K562 (cell line): Measurements from ENCODE around the gene SLC52A1. TPM values are rescaled to one million over a fixed set of nuclear protein-coding genes. Genes with fewer than 3 reads are reported as not detected.

Experiments
- ATAC-seq: fragments of 200-7000 bp; cut with Tn5 transposase; 3 replicates; pipeline ENCODE4 v1.9.1; 2020; ENCODE audit warnings: moderate library complexity
- BruUV-seq: library from RNA; stranded (reverse); fragments of 400-500 nt; replicated peaks from 2 replicates; lab custom pipeline; 2021; lab: Mats Ljungman, UMichigan
- CTCF ChIA-PET: fragments of 300-600 bp; formaldehyde crosslinking; extraction: SDS; loops from one replicate; lab custom pipeline; 2021; ENCODE audit warnings: low intra/inter-chr PET ratio; lab: Yijun Ruan, JAX
- POLR2A ChIA-PET: fragments of 300-600, 350-650 bp; sonication (Branson Sonifier 250); formaldehyde crosslinking; extraction: SDS; loops from one replicate; lab custom pipeline; 2021; ENCODE audit warnings: antibody characterized with exemption, inconsistent platforms; lab: Yijun Ruan, JAX
- DNase-seq, 4 experiments: peaks; one replicate each; pipeline versions ENCODE4 v3.0.0 to v3.0.0-alpha.2; 2011 to 2018; ENCODE audit warnings: low spot score in 3 of 4, mixed read lengths in 3 of 4; ENCODE audit errors: extremely low read depth in 1 of 4
- FAIRE-seq: peaks from 2 replicates; lab custom pipeline; 2011; peaks lifted over from hg19 to GRCh38; lab: Jason Lieb, UNC
- H2AFZ ChIP-seq: 2 replicates; pipeline ENCODE4 v1.6.0; 2011; ENCODE audit warnings: low read depth, low read length, control low read depth, inconsistent platforms
- H3K27ac ChIP-seq: fragments of 200-600 bp; 3 replicates; pipeline ENCODE4 v1.8.0; 2011; ENCODE audit warnings: low read depth, mild to moderate bottlenecking, control low read depth, inconsistent platforms, low read length, moderate library complexity, mixed read lengths; ENCODE audit errors: extremely low read depth
- H3K27me3 ChIP-seq, 2 experiments: fragments of 300-600 bp in 1 of 2; 2 replicates in 1 of 2; 3 replicates in 1 of 2; pipeline versions ENCODE4 v1.6.0 to v1.8.0; 2011; ENCODE audit warnings: inconsistent platforms in 2 of 2, low read length in 2 of 2, mild to moderate bottlenecking in 1 of 2, mixed read lengths in 1 of 2, moderate library complexity in 1 of 2; ENCODE audit not compliant: control insufficient read depth in 2 of 2, insufficient read depth in 2 of 2
- H3K36me3 ChIP-seq: fragments of 300-600 bp; 3 replicates; pipeline ENCODE4 v1.8.0; 2011; ENCODE audit warnings: mild to moderate bottlenecking, low read length, inconsistent platforms; ENCODE audit not compliant: control insufficient read depth, insufficient read depth
- H3K4me1 ChIP-seq, 2 experiments: fragments of 200-600 bp in 1 of 2; replicated peaks in 1 of 2; 2 replicates in 1 of 2; 3 replicates in 1 of 2; pipeline versions ENCODE4 v1.5.1 to v1.8.0; 2011; ENCODE audit warnings: inconsistent platforms in 2 of 2, low read length in 2 of 2, mild to moderate bottlenecking in 1 of 2, mixed read lengths in 1 of 2, moderate library complexity in 1 of 2; ENCODE audit not compliant: control insufficient read depth in 2 of 2, insufficient read depth in 2 of 2
- H3K4me2 ChIP-seq: 2 replicates; pipeline ENCODE4 v1.6.1; 2011; ENCODE audit warnings: low read length, control low read depth, inconsistent platforms, mixed read lengths; ENCODE audit not compliant: insufficient read depth
- H3K4me3 ChIP-seq: fragments of 200-600 bp; sonication (generic), shearing (Covaris generic); 2 replicates; pipeline ENCODE4 v1.5.1; 2016; ENCODE audit warnings: control low read depth, inconsistent platforms
- H3K79me2 ChIP-seq: fragments of 200-600 bp; 3 replicates; pipeline ENCODE4 v1.8.0; 2011; ENCODE audit warnings: low read length, inconsistent platforms; ENCODE audit not compliant: control insufficient read depth, insufficient read depth
- H3K9ac ChIP-seq, 2 experiments: 2 replicates each; pipeline versions ENCODE4 v1.6.0 to v1.6.1; 2011; ENCODE audit warnings: low read depth in 2 of 2, low read length in 2 of 2, control low read depth in 1 of 2, inconsistent platforms in 1 of 2, mild to moderate bottlenecking in 1 of 2, mixed read lengths in 1 of 2; ENCODE audit not compliant: insufficient read depth in 1 of 2
- H3K9me1 ChIP-seq: one replicate; pipeline ENCODE4 v1.6.0; 2011; ENCODE audit warnings: inconsistent platforms, mild to moderate bottlenecking, low read length, moderate library complexity; ENCODE audit not compliant: control insufficient read depth, insufficient read depth
- H3K9me3 ChIP-seq: replicated peaks from 2 replicates; pipeline ENCODE4 v1.5.1; 2011; ENCODE audit warnings: low read depth, low read length, inconsistent platforms; ENCODE audit not compliant: control insufficient read depth, insufficient read depth
- H4K20me1 ChIP-seq: replicated peaks from 2 replicates; pipeline ENCODE4 v1.6.1; 2011; ENCODE audit warnings: low read length, inconsistent platforms, mixed read lengths; ENCODE audit not compliant: control insufficient read depth, insufficient read depth
- CBFA2T3 ChIP-seq: fragments of 450-650 bp; IDR thresholded peaks from 2 replicates; pipeline ENCODE4 v1.6.1; 2017
- CC2D1A ChIP-seq: fragments of 450-650 bp; IDR thresholded peaks from 2 replicates; pipeline ENCODE4 v1.6.1; 2017; ENCODE audit warnings: mild to moderate bottlenecking
- EP400 ChIP-seq: fragments of 450-650 bp; IDR thresholded peaks from 2 replicates; pipeline ENCODE4 v1.6.1; 2017; ENCODE audit warnings: antibody characterized with exemption, mild to moderate bottlenecking, moderate library complexity
- GABPB1 ChIP-seq: sonication (generic); formaldehyde crosslinking; IDR thresholded peaks from 2 replicates; pipeline ENCODE4 v1.8.0; 2022; ENCODE audit warnings: mild to moderate bottlenecking, missing genetic modification reagents
- MYNN ChIP-seq, 2 experiments: sonication (generic); formaldehyde crosslinking in 1 of 2; IDR thresholded peaks; 2 replicates each; pipeline versions ENCODE4 v1.5.0 to v1.6.1; 2016 to 2020; ENCODE audit warnings: antibody characterized with exemption in 1 of 2, missing genetic modification reagents in 1 of 2
- NBN ChIP-seq: fragments of 450-650 bp; IDR thresholded peaks from 2 replicates; pipeline ENCODE4 v1.6.1; 2016; ENCODE audit warnings: low read depth, mild to moderate bottlenecking
- PHF20 ChIP-seq: fragments of 450-650 bp; IDR thresholded peaks from 2 replicates; pipeline ENCODE4 v1.6.1; 2018; ENCODE audit not compliant: partially characterized antibody
- POLR2AphosphoS2 ChIP-seq: IDR thresholded peaks from 2 replicates; pipeline ENCODE4 v1.6.1; 2012; ENCODE audit warnings: low read length, improper control_type of control experiment
- POLR3A ChIP-seq: IDR thresholded peaks from 2 replicates; pipeline ENCODE4 v1.6.1; 2011; ENCODE audit warnings: borderline replicate concordance, mild to moderate bottlenecking, moderate library complexity; ENCODE audit not compliant: insufficient read length, insufficient read depth; ENCODE audit errors: extremely low read depth
- SRSF3 ChIP-seq: fragments of 200-400 bp; formaldehyde crosslinking; IDR thresholded peaks from 2 replicates; pipeline ENCODE4 v1.6.1; 2016; ENCODE audit warnings: mild to moderate bottlenecking, low read length, moderate library complexity; ENCODE audit not compliant: insufficient read depth
- SUPT5H ChIP-seq: fragments of 450-650 bp; IDR thresholded peaks from 2 replicates; pipeline ENCODE4 v1.6.1; 2016
- ZNF124 ChIP-seq: sonication (generic); formaldehyde crosslinking; IDR thresholded peaks from 2 replicates; pipeline ENCODE4 v1.8.1; 2022; ENCODE audit warnings: missing genetic modification reagents
- WGBS: fragments of 100-300 bp; shearing (Covaris generic); methylation state at CpG from one replicate; pipeline ENCODE4 v1.1.6; 2016; ENCODE audit warnings: low coverage, mixed read lengths; ENCODE audit not compliant: insufficient coverage; ENCODE audit errors: missing lambda C conversion rate; 5-methylcytosine and 5-hydroxymethylcytosine counted together
- in situ Hi-C: fragments of 300-500 bp; cut with MboI; formaldehyde crosslinking; loops from 4 replicates; pipeline ENCODE4 v1.15.0; 2018; ENCODE audit warnings: inconsistent platforms, mixed read lengths
- intact Hi-C: fragments of 100-400 bp; cut with micrococcal nuclease; formaldehyde crosslinking; loops from 2 replicates; pipeline ENCODE4 v1.14.2; 2022
- polyA plus RNA-seq, 8 experiments: library from polyadenylated mRNA; depleted of rRNA in 4 of 8; stranded (reverse) in 5 of 8; unstranded in 3 of 8; fragments of >200 nt; fragmentation: Nextera tagmentation in 2 of 8; fragmentation: Illumina TruSeq in 1 of 8; extraction: Ambion mirVana in 2 of 8; extraction: Trizol in 1 of 8; gene quantifications; 2 replicates each; pipeline versions ENCODE4 v1.2.1 to v1.2.3, GENCODE V29; 2011 to 2014; ENCODE audit warnings: inconsistent platforms in 1 of 8, missing spikeins in 1 of 8
- total RNA-seq, 7 experiments: library from RNA; depleted of rRNA in 6 of 7; stranded (reverse); fragments of >200 nt in 6 of 7; fragmentation: Illumina TruSeq in 2 of 7; extraction: Trizol in 2 of 7; gene quantifications; 2 replicates each; pipeline versions ENCODE4 v1.2.1 to v1.2.3, GENCODE V29; 2011 to 2021; ENCODE audit warnings: low replicate concordance in 1 of 7
- TF ChIP-seq, protein P1 (sequence below): fragments of 450-650 bp; formaldehyde crosslinking; IDR thresholded peaks from 2 replicates; pipeline ENCODE4 v1.4.0; 2022; ENCODE audit warnings: missing genetic modification characterization
- TF ChIP-seq, protein P2 (sequence below), 3 experiments: fragments of 200-800 bp in 1 of 3; sonication (Bioruptor generic) in 1 of 3; sonication (generic) in 1 of 3; formaldehyde crosslinking in 1 of 3; IDR thresholded peaks; 2 replicates each; pipeline versions ENCODE4 v1.6.1 to v1.8.0; 2016 to 2022; ENCODE audit warnings: mild to moderate bottlenecking in 2 of 3, missing compliant biosample characterization in 2 of 3, missing genetic modification characterization in 2 of 3, missing genetic modification reagents in 1 of 3
- TF ChIP-seq, protein P3 (sequence below): sonication (generic); formaldehyde crosslinking; IDR thresholded peaks from 2 replicates; pipeline ENCODE4 v1.9.0; 2022; ENCODE audit warnings: mild to moderate bottlenecking, missing genetic modification reagents
- TF ChIP-seq, protein P4 (sequence below): fragments of 450-650 bp; IDR thresholded peaks from 2 replicates; pipeline ENCODE4 v1.6.1; 2017; ENCODE audit warnings: antibody characterized with exemption

SLC52A1 gene
- total and polyA plus RNA-seq, 9 of the 15 experiments (the other 6 are each of a cell fraction or from before 2014, with no cell fraction given): 0.04 TPM; not detected in 8

DNA sequence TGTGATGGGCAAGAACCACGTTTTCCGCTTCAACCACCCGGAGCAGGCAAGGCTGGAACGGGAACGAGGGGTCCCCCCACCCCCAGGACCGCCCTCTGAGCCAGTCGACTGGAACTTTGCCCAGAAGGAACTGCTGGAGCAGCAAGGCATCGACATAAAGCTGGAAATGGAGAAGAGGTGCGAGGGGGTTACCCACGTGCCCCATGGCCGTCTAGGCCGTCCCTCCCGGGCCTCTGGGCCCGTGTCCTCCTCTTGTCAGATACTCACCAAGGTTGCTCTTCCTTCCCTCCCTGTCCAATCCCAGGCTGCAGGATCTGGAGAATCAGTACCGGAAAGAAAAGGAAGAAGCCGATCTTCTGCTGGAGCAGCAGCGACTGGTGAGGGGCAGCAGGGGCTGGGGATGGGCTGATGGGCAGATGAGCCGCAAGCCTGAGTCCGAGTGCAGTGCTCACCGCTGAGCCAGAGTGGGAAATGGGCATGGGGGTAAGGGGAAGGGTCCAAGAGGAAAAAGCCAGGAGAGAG lies 14.7 kb downstream of the SLC52A1 start:
- Histone ChIP-seq H3K27me3 (no peaks in the 10 kb centered on the region), H3K79me2 (no peaks in the 10 kb centered on the region), H3K36me3 (peaks cover 39% of the 10 kb centered on the region; the same call in 2 of the 3 replicates), H3K4me1 (peaks cover 0 to 5% of the 10 kb centered on the region in 2 experiments; a peak in 1 of 5 replicates), H2AFZ (no peak overlapping the region), H3K4me3 (no peak overlapping the region), H3K9me1 (no peaks in the 10 kb centered on the region), H4K20me1 (no peaks in the 10 kb centered on the region), H3K9me3 (no peaks in the 10 kb centered on the region), H3K4me2 (no peak overlapping the region), H3K27ac (no peak overlapping the region)
- POLR2A ChIA-PET: interaction anchor here (1.0 kb wide), 1 partner anchor 33 kb away, joined by 3 read pairs; the partner anchor contains the start of gene CAMTA2
- in situ Hi-C loops (no loop called here), intact Hi-C loops (no loop called here)
- no TSS peak for BruUV-seq
- CTCF ChIA-PET: no interaction called here
- FAIRE-seq: no peak
- ATAC-seq: no peak
- WGBS: 84% methylated on average over 9 of the region's 20 CpGs
- no peak for DNase-seq
- no peak for TF ChIP-seq GABPB1 (CRISPR knock-in tag)
- TF ChIP-seq, protein P1, sequence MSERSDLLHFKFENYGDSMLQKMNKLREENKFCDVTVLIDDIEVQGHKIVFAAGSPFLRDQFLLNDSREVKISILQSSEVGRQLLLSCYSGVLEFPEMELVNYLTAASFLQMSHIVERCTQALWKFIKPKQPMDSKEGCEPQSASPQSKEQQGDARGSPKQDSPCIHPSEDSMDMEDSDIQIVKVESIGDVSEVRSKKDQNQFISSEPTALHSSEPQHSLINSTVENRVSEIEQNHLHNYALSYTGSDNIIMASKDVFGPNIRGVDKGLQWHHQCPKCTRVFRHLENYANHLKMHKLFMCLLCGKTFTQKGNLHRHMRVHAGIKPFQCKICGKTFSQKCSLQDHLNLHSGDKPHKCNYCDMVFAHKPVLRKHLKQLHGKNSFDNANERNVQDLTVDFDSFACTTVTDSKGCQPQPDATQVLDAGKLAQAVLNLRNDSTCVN: no peak
- TF ChIP-seq POLR2AphosphoS2: no peak
- no peak for TF ChIP-seq POLR3A
- TF ChIP-seq EP400: no peak
- TF ChIP-seq, protein P2, sequence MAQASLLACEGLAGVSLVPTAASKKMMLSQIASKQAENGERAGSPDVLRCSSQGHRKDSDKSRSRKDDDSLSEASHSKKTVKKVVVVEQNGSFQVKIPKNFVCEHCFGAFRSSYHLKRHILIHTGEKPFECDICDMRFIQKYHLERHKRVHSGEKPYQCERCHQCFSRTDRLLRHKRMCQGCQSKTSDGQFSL (CRISPR knock-in tag; IDR thresholded peaks at IDR 0.05): no peak
- TF ChIP-seq, protein P2 (tag; IDR thresholded peaks at IDR 0.05): no peak
- no peak for TF ChIP-seq CBFA2T3
- TF ChIP-seq, protein P3, sequence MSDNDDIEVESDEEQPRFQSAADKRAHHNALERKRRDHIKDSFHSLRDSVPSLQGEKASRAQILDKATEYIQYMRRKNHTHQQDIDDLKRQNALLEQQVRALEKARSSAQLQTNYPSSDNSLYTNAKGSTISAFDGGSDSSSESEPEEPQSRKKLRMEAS (CRISPR knock-in tag): no peak
- no peak for TF ChIP-seq NBN
- no peak for TF ChIP-seq SRSF3
- TF ChIP-seq CC2D1A: no peak
- TF ChIP-seq, protein P4, sequence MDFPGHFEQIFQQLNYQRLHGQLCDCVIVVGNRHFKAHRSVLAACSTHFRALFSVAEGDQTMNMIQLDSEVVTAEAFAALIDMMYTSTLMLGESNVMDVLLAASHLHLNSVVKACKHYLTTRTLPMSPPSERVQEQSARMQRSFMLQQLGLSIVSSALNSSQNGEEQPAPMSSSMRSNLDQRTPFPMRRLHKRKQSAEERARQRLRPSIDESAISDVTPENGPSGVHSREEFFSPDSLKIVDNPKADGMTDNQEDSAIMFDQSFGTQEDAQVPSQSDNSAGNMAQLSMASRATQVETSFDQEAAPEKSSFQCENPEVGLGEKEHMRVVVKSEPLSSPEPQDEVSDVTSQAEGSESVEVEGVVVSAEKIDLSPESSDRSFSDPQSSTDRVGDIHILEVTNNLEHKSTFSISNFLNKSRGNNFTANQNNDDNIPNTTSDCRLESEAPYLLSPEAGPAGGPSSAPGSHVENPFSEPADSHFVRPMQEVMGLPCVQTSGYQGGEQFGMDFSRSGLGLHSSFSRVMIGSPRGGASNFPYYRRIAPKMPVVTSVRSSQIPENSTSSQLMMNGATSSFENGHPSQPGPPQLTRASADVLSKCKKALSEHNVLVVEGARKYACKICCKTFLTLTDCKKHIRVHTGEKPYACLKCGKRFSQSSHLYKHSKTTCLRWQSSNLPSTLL: no peak
- no peak for TF ChIP-seq MYNN (IDR thresholded peaks at IDR 0.05)
- no peak for TF ChIP-seq MYNN (CRISPR knock-in tag; IDR thresholded peaks at IDR 0.05)
- no peak for TF ChIP-seq SUPT5H
- no peak for TF ChIP-seq PHF20
- no peak for TF ChIP-seq ZNF124
- TF ChIP-seq, all 486 proteins: peak for 0
- no peak overlapping the region for H3K9ac ChIP-seq
